DND-41 (cell line): Measurements from ENCODE around the gene HEY2.

Source experiments
- CTCF ChIP-seq: IDR thresholded peaks from 2 replicates; pipeline ENCODE4 v1.5.1; 2012; ENCODE audit warnings: borderline replicate concordance, low read length, moderate library complexity, mild to moderate bottlenecking; ENCODE audit not compliant: poor library complexity, severe bottlenecking; ENCODE audit errors: extremely low read depth
- EZH2 ChIP-seq: IDR thresholded peaks from 3 replicates; pipeline ENCODE4 v1.6.1; 2012; ENCODE audit warnings: borderline replicate concordance, low read depth, mild to moderate bottlenecking, moderate library complexity, low read length, inconsistent platforms; ENCODE audit not compliant: severe bottlenecking

GRCh38 chr6:125747589-125748405 is 1.6 kb upstream of the HEY2 start:
- TF ChIP-seq CTCF (no peak), EZH2 (no peak)
